NT2/D1 (cell line): Measurements from ENCODE around the gene TRPM6.

Experiments
- SUZ12 ChIP-seq: IDR thresholded peaks from 2 replicates; pipeline ENCODE4 v1.6.1; 2011; ENCODE audit not compliant: insufficient read length, insufficient read depth; ENCODE audit errors: extremely low read depth
- YY1 ChIP-seq: IDR thresholded peaks from 2 replicates; pipeline ENCODE4 v1.6.1; 2011; ENCODE audit not compliant: insufficient read length, insufficient read depth
- ZNF274 ChIP-seq: IDR thresholded peaks from 2 replicates; pipeline ENCODE4 v1.6.1; 2011; ENCODE audit warnings: mild to moderate bottlenecking, low read depth, low read length

DNA sequence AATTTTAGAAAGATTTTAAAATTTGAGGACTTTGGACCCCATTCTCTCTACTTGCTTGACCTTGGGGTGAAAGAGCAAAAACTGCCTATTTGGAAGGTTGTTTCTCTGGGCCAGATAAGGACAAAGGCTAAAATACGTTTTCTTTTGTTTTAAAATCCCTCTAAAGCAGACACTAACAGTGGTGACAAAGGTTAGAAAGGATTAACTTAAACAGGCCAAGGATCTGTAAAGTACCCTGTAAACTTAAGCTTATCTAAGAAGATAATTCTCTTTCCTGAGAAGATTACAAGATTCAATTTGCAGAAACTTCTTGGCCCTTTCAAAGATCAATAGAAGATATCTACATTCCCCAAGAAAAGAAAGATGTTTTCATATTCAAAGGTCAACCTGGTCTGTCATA, 12.1 kb downstream of the TRPM6 start:
- TF ChIP-seq SUZ12 (no peak), YY1 (no peak), ZNF274 (no peak)
